HG03045 (cell line): ENCODE measurements around the gene TMED4.

ENCODE experiments used
- ATAC-seq: cut with Tn5 transposase; IDR thresholded peaks from one replicate; pipeline ENCODE4 v1.9.1; 2021; ENCODE audit warnings: mild to moderate bottlenecking, moderate library complexity; ENCODE audit not compliant: unreplicated experiment

TMED4 gene

GRCh38 chr7:44581879-44582603, at the start of gene TMED4:
Gene TMED4, minus strand, starts transcription at chr7:44582231. Its CDS starts 25 bp downstream, at chr7:44582206.
- ATAC-seq, result peak; percentile 84

- no peak for ATAC-seq
Observed at GRCh38 chr7:44631458-44632115, 49.6 kb upstream of the TMED4 start.

- ATAC-seq, result no peak
Observed at GRCh38 chr7:44630792-44631457, 48.9 kb upstream of the TMED4 start.

- no peak for ATAC-seq
Observed at GRCh38 chr7:44629829-44630522, 47.9 kb upstream of the TMED4 start.

GRCh38 chr7:44626620-44627019, 44.6 kb upstream of the TMED4 start:
- ATAC-seq, result no peak

GRCh38 chr7:44625526-44626471, 43.8 kb upstream of the TMED4 start:
- ATAC-seq, result no peak

- ATAC-seq, result no peak
Observed at GRCh38 chr7:44624318-44624717, 42.3 kb upstream of the TMED4 start.

- peak; percentile 68 for ATAC-seq
Observed at GRCh38 chr7:44622342-44623151, 40.5 kb upstream of the TMED4 start.

GRCh38 chr7:44621750-44622103, 39.7 kb upstream of the TMED4 start:
- no peak for ATAC-seq

- ATAC-seq, result no peak
Observed at GRCh38 chr7:44621034-44621749, 39.2 kb upstream of the TMED4 start.

GRCh38 chr7:44618753-44619152, 36.7 kb upstream of the TMED4 start:
- no peak for ATAC-seq

- ATAC-seq, result no peak
Observed at GRCh38 chr7:44618045-44618444, 36.0 kb upstream of the TMED4 start.

GRCh38 chr7:44617225-44617890, 35.3 kb upstream of the TMED4 start:
- ATAC-seq, result no peak

GRCh38 chr7:44616545-44616944, 34.5 kb upstream of the TMED4 start:
- no peak for ATAC-seq

GRCh38 chr7:44615793-44616192, 33.8 kb upstream of the TMED4 start:
- no peak for ATAC-seq

- no peak for ATAC-seq
Observed at GRCh38 chr7:44615149-44615611, 33.1 kb upstream of the TMED4 start.

- ATAC-seq, result no peak
Observed at GRCh38 chr7:44609829-44610228, 27.8 kb upstream of the TMED4 start.

- ATAC-seq, result no peak
Observed at GRCh38 chr7:44608916-44609648, 27.1 kb upstream of the TMED4 start.
